MM.1S (cell line): ENCODE results near the gene CCL27.
A peak's percentile ranks its signal among the peaks of the same experiment; 100 is the strongest.

Source experiments
- DNase-seq: peaks from one replicate; pipeline ENCODE4 v3.0.0-alpha.2; 2015
- H2AFZ ChIP-seq: fragments of 300-600 bp; sonication (generic); 2 replicates; pipeline ENCODE4 v1.6.0; 2016; ENCODE audit warnings: antibody characterized with exemption, low read length
- H3F3A ChIP-seq: fragments of 300-600 bp; sonication (generic); 2 replicates; pipeline ENCODE4 v1.6.1; 2016; ENCODE audit warnings: mild to moderate bottlenecking, antibody characterized with exemption, low read length, moderate library complexity, mixed read lengths; ENCODE audit not compliant: insufficient read depth
- H3K27ac ChIP-seq: fragments of 300-600 bp; sonication (generic); 2 replicates; pipeline ENCODE4 v1.5.1; 2016; ENCODE audit warnings: mild to moderate bottlenecking, low read length
- H3K27me3 ChIP-seq: fragments of 300-600 bp; sonication (generic); replicated peaks from 2 replicates; pipeline ENCODE4 v1.6.0; 2016; ENCODE audit warnings: low read length; ENCODE audit not compliant: insufficient read depth
- H3K36me3 ChIP-seq: fragments of 300-600 bp; sonication (generic); replicated peaks from 2 replicates; pipeline ENCODE4 v1.6.1; 2016; ENCODE audit warnings: mild to moderate bottlenecking, low read length, mixed read lengths; ENCODE audit not compliant: insufficient read depth
- H3K4me1 ChIP-seq: fragments of 300-600 bp; sonication (generic); 2 replicates; pipeline ENCODE4 v1.6.1; 2016; ENCODE audit warnings: low read length, mixed read lengths
- H3K4me2 ChIP-seq: fragments of 300-600 bp; sonication (generic); 2 replicates; pipeline ENCODE4 v1.6.0; 2016; ENCODE audit warnings: low read depth, low read length
- H3K4me3 ChIP-seq: fragments of 300-600 bp; sonication (generic); 2 replicates; pipeline ENCODE4 v1.5.1; 2016; ENCODE audit warnings: low read length, mixed read lengths
- H3K79me2 ChIP-seq: fragments of 300-600 bp; sonication (generic); 2 replicates; pipeline ENCODE4 v1.6.1; 2016; ENCODE audit warnings: mixed run types, low read length, mixed read lengths
- H3K9ac ChIP-seq: fragments of 300-600 bp; sonication (generic); 2 replicates; pipeline ENCODE4 v1.6.1; 2016; ENCODE audit warnings: low read length, mixed read lengths
- H3K9me2 ChIP-seq: fragments of 300-600 bp; sonication (generic); replicated peaks from 2 replicates; pipeline ENCODE4 v1.6.1; 2016; ENCODE audit warnings: mild to moderate bottlenecking, low read length, mixed read lengths; ENCODE audit not compliant: insufficient read depth
- H3K9me3 ChIP-seq: fragments of 300-600 bp; sonication (generic); replicated peaks from 2 replicates; pipeline ENCODE4 v1.6.1; 2016; ENCODE audit warnings: mild to moderate bottlenecking, low read length, mixed read lengths; ENCODE audit not compliant: insufficient read depth
- H4K20me1 ChIP-seq: fragments of 300-600 bp; sonication (generic); 2 replicates; pipeline ENCODE4 v1.6.1; 2016; ENCODE audit warnings: mild to moderate bottlenecking, low read length, moderate library complexity, mixed read lengths; ENCODE audit not compliant: insufficient read depth
- EZH2 ChIP-seq: fragments of 300-600 bp; sonication (generic); optimal IDR thresholded peaks from 2 replicates; pipeline ENCODE3; 2017; ENCODE audit warnings: low read depth, mild to moderate bottlenecking, antibody characterized with exemption, low read length, mixed read lengths
- EZH2phosphoT487 ChIP-seq: fragments of 300-600 bp; sonication (generic); IDR thresholded peaks from 2 replicates; pipeline ENCODE4 v1.6.1; 2018; ENCODE audit warnings: antibody characterized with exemption, low read length
- TF ChIP-seq, protein P1 (sequence below): fragments of 300-600 bp; sonication (generic); IDR thresholded peaks from 2 replicates; pipeline ENCODE4 v1.5.1; 2016; ENCODE audit warnings: antibody characterized with exemption, low read length, mixed read lengths

CCL27 gene

DNA sequence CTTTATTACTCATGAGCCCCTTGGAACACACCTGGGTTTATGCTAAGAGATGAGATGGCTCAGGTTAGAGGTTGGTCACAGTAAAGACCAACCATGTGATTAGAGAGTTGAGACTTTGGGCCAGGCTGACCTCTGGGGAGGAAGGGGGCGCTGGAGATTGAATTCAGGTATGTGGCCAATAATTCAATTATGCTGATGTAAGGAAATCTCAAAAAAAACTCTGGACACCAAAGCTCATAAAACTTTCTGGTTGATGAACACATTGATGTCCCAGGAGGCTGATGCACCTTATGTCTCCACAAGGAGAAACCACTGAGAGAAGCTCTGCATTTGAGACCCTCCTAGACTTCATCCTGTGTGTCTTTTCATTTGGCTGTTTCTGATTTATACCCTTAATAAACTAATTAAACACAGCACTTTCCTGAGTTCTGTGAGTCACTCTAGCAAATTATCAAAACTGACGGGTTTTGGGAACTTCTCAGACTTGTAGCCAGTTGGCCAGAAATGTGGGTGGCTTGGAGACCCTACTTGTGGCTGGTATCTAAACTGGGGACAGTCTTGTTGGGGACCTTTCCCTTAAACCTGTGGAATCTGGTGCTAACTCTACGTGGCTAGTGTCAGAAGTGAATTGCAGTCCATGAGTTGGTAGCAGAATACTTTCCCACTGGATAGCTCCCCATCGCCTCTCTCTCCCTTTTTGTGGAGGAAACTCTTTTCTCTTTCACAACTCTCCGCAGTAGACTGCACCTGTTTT, 7.5 kb upstream of the CCL27 start:
- no peak for TF ChIP-seq EZH2phosphoT487
- TF ChIP-seq, protein P1, sequence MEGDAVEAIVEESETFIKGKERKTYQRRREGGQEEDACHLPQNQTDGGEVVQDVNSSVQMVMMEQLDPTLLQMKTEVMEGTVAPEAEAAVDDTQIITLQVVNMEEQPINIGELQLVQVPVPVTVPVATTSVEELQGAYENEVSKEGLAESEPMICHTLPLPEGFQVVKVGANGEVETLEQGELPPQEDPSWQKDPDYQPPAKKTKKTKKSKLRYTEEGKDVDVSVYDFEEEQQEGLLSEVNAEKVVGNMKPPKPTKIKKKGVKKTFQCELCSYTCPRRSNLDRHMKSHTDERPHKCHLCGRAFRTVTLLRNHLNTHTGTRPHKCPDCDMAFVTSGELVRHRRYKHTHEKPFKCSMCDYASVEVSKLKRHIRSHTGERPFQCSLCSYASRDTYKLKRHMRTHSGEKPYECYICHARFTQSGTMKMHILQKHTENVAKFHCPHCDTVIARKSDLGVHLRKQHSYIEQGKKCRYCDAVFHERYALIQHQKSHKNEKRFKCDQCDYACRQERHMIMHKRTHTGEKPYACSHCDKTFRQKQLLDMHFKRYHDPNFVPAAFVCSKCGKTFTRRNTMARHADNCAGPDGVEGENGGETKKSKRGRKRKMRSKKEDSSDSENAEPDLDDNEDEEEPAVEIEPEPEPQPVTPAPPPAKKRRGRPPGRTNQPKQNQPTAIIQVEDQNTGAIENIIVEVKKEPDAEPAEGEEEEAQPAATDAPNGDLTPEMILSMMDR, result no peak
- no peak overlapping the region for H3K4me2 ChIP-seq
- H3K9ac ChIP-seq, result no peak overlapping the region
- no peaks in the 10 kb centered on the region for H3K9me3 ChIP-seq
- H3F3A ChIP-seq, result peaks cover 11% of the 10 kb centered on the region
- H3K9me2 ChIP-seq, result no peaks in the 10 kb centered on the region
- DNase-seq, result no peak
- no peaks in the 10 kb centered on the region for H3K79me2 ChIP-seq
- H3K27me3 ChIP-seq, result no peaks in the 10 kb centered on the region
- no peak overlapping the region for H2AFZ ChIP-seq
- no peaks in the 10 kb centered on the region for H3K36me3 ChIP-seq
- H3K27ac ChIP-seq, result no peak overlapping the region
- no peaks in the 10 kb centered on the region for H4K20me1 ChIP-seq
- no peak overlapping the region for H3K4me3 ChIP-seq
- H3K4me1 ChIP-seq, result 0 out of 2 replicates have a peak, but pooled peaks cover 3% of the 10 kb centered on the region

DNA sequence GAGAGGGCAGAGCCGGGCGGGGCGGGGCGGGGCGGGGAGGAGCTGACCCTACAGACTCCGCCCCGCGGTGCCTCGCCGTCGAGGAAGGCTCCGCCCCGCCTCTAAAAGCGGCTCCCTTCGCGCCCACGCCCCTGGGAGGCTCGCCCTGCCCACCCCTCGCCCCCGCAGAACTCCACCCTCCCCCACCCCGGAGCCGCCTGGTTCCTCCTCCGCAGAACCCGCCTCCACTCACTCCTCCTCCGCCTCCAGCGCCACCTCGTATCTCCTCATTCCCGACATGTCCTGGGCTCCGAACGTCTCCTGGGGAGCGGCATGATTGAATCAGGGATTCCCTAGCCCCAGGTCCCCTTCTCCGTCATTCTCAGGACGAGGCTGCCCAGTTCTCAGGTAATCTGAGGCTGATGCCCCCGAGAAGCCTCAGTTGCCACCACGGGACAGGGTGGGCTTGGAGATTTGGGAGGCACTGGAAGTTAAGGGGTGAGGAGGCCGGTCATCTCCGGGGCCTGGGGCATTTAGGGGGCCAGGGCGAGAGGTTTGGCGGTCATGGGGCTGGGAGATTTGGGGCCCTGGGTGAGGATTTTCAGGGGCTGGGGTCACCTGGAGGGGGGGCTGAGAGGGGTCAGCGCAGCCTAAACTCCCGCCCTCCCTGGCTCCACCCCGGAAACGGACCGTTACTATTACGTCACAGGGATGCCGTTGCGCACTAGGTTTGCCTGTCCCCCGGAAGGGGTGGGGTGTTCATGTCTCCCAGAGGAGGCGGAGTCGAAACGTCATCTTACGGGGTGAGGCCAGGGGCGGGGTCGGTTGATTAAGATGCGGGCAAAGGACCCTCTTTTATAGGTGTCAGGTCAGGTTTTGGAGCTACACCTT, 3.2 kb upstream of the CCL27 start:
- Histone ChIP-seq H3F3A (peaks cover 17% of the 10 kb centered on the region), H3K4me2 (peak overlapping the region; percentile 98), H3K9me3 (no peaks in the 10 kb centered on the region), H3K79me2 (no peaks in the 10 kb centered on the region), H3K9ac (peak overlapping the region; percentile 96), H3K27ac (peak overlapping the region; percentile 91), H3K9me2 (no peaks in the 10 kb centered on the region), H3K4me1 (peaks cover 9% of the 10 kb centered on the region; the same call in 1 of the 2 replicates), H4K20me1 (no peaks in the 10 kb centered on the region), H3K36me3 (no peaks in the 10 kb centered on the region), H3K4me3 (peak overlapping the region; percentile 97), H3K27me3 (no peaks in the 10 kb centered on the region), H2AFZ (peak overlapping the region; percentile 95)
- TF ChIP-seq EZH2phosphoT487, result no peak
- TF ChIP-seq EZH2, result no peak
- TF ChIP-seq, protein P1, result no peak
- DNase-seq, result peak; percentile 93

DNA sequence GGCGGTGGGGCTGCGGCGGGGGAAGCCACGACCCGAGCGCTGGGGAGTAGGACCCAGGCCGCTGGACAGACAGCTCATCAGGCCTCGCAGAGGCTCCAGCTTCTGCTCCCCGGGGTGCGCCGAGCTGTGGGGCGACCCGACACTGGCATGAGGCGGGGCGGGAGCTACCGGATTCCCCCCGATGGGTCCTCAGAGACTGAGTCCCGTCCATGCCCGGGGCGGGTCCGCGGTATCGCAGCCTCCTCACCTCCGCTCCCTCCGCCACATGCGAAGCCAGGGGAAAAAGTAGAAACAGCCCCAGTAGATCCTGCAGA, 2.6 kb upstream of the CCL27 start:
- DNase-seq, result no peak
- peak overlapping the region; percentile 67 for H3K4me3 ChIP-seq
- peaks cover 17% of the 10 kb centered on the region for H3F3A ChIP-seq
- no peaks in the 10 kb centered on the region for H3K36me3 ChIP-seq
- no peaks in the 10 kb centered on the region for H3K27me3 ChIP-seq
- peak overlapping the region; percentile 98 for H3K4me2 ChIP-seq
- H3K9ac ChIP-seq, result peak overlapping the region; percentile 61; the same call in 1 of the 2 replicates
- H2AFZ ChIP-seq, result peak overlapping the region; percentile 94
- H3K79me2 ChIP-seq, result no peaks in the 10 kb centered on the region
- H3K9me3 ChIP-seq, result no peaks in the 10 kb centered on the region
- TF ChIP-seq, protein P1, result no peak
- no peak for TF ChIP-seq EZH2
- TF ChIP-seq EZH2phosphoT487, result no peak
- no peaks in the 10 kb centered on the region for H4K20me1 ChIP-seq
- H3K27ac ChIP-seq, result peak overlapping the region; percentile 50; the same call in 1 of the 2 replicates
- no peaks in the 10 kb centered on the region for H3K9me2 ChIP-seq
- peaks cover 9% of the 10 kb centered on the region; the same call in 1 of the 2 replicates for H3K4me1 ChIP-seq
